HG02623 (cell line): ENCODE data around the gene SYNGAP1.
"Not testable (repeated sequence)": the region's sequence is repeated elsewhere in the genome, so short reads cannot be mapped to it uniquely, and the experiment has no call there.

Experiments
- ATAC-seq: cut with Tn5 transposase; IDR thresholded peaks from one replicate; pipeline ENCODE4 v1.9.1; 2021; ENCODE audit warnings: moderate library complexity; ENCODE audit not compliant: unreplicated experiment

Gene SYNGAP1

GRCh38 chr6:33399881-33400280 lies 20.0 kb upstream of the SYNGAP1 start:
- ATAC-seq = not testable (repeated sequence)

- no peak for ATAC-seq
Measured at GRCh38 chr6:33404884-33405283, 15.0 kb upstream of the SYNGAP1 start.

GRCh38 chr6:33405386-33405940 lies 14.4 kb upstream of the SYNGAP1 start:
- no peak for ATAC-seq

GRCh38 chr6:33406126-33406525 lies 13.7 kb upstream of the SYNGAP1 start:
- ATAC-seq = no peak

- no peak for ATAC-seq
Measured at GRCh38 chr6:33407132-33407718, 12.6 kb upstream of the SYNGAP1 start.

GRCh38 chr6:33410050-33410710 lies 9.7 kb upstream of the SYNGAP1 start:
- peak; percentile 85 for ATAC-seq

GRCh38 chr6:33410711-33411631 lies 8.9 kb upstream of the SYNGAP1 start, which contains the start of gene PHF1:
PHF1 (plus strand) TSS chr6:33411014; CDS start chr6:33412264, 1,250 bp downstream.
- peak; percentile 28 for ATAC-seq

GRCh38 chr6:33411632-33412005 lies 8.2 kb upstream of the SYNGAP1 start:
- ATAC-seq = no peak

- ATAC-seq = no peak
Measured at GRCh38 chr6:33412140-33413009, 7.5 kb upstream of the SYNGAP1 start.

- ATAC-seq = no peak
Measured at GRCh38 chr6:33413241-33414120, 6.4 kb upstream of the SYNGAP1 start.

GRCh38 chr6:33414592-33415271 lies 5.1 kb upstream of the SYNGAP1 start:
- no peak for ATAC-seq

- ATAC-seq = no peak
Measured at GRCh38 chr6:33415831-33416230, 4.0 kb upstream of the SYNGAP1 start.

GRCh38 chr6:33416386-33417127 lies 3.3 kb upstream of the SYNGAP1 start:
- ATAC-seq = no peak

GRCh38 chr6:33417128-33417902 lies 2.5 kb upstream of the SYNGAP1 start:
- ATAC-seq = no peak

- ATAC-seq = peak; percentile 85
Measured at GRCh38 chr6:33417903-33418689, 1.8 kb upstream of the SYNGAP1 start, which contains the start of gene CUTA. CUTA (minus strand) TSS chr6:33418107; CDS start chr6:33418000, 107 bp downstream.

GRCh38 chr6:33418690-33419291 lies 1.1 kb upstream of the SYNGAP1 start:
- no peak for ATAC-seq
